K562 (cell line): ENCODE data around the gene ABCB4. TPM values are rescaled to one million over a fixed set of nuclear protein-coding genes. Genes with fewer than 3 reads are reported as not detected.

Source experiments
- ATAC-seq: fragments of 200-7000 bp; cut with Tn5 transposase; 3 replicates; pipeline ENCODE4 v1.9.1; 2020; ENCODE audit warnings: moderate library complexity
- BruUV-seq: library from RNA; stranded (reverse); fragments of 400-500 nt; replicated peaks from 2 replicates; lab custom pipeline; 2021; lab: Mats Ljungman, UMichigan
- CTCF ChIA-PET: fragments of 300-600 bp; formaldehyde crosslinking; extraction: SDS; loops from one replicate; lab custom pipeline; 2021; ENCODE audit warnings: low intra/inter-chr PET ratio; lab: Yijun Ruan, JAX
- POLR2A ChIA-PET: fragments of 300-600, 350-650 bp; sonication (Branson Sonifier 250); formaldehyde crosslinking; extraction: SDS; loops from one replicate; lab custom pipeline; 2021; ENCODE audit warnings: antibody characterized with exemption, inconsistent platforms; lab: Yijun Ruan, JAX
- DNase-seq, 4 experiments: peaks; one replicate each; pipeline versions ENCODE4 v3.0.0 to v3.0.0-alpha.2; 2011 to 2018; ENCODE audit warnings: low spot score in 3 of 4, mixed read lengths in 3 of 4; ENCODE audit errors: extremely low read depth in 1 of 4
- FAIRE-seq: peaks from 2 replicates; lab custom pipeline; 2011; peaks lifted over from hg19 to GRCh38; lab: Jason Lieb, UNC
- H2AFZ ChIP-seq: 2 replicates; pipeline ENCODE4 v1.6.0; 2011; ENCODE audit warnings: low read depth, low read length, control low read depth, inconsistent platforms
- H3K27ac ChIP-seq: fragments of 200-600 bp; 3 replicates; pipeline ENCODE4 v1.8.0; 2011; ENCODE audit warnings: low read depth, mild to moderate bottlenecking, control low read depth, inconsistent platforms, low read length, moderate library complexity, mixed read lengths; ENCODE audit errors: extremely low read depth
- H3K27me3 ChIP-seq, 2 experiments: fragments of 300-600 bp in 1 of 2; 2 replicates in 1 of 2; 3 replicates in 1 of 2; pipeline versions ENCODE4 v1.6.0 to v1.8.0; 2011; ENCODE audit warnings: inconsistent platforms in 2 of 2, low read length in 2 of 2, mild to moderate bottlenecking in 1 of 2, mixed read lengths in 1 of 2, moderate library complexity in 1 of 2; ENCODE audit not compliant: control insufficient read depth in 2 of 2, insufficient read depth in 2 of 2
- H3K36me3 ChIP-seq: fragments of 300-600 bp; 3 replicates; pipeline ENCODE4 v1.8.0; 2011; ENCODE audit warnings: mild to moderate bottlenecking, low read length, inconsistent platforms; ENCODE audit not compliant: control insufficient read depth, insufficient read depth
- H3K4me1 ChIP-seq, 2 experiments: fragments of 200-600 bp in 1 of 2; replicated peaks in 1 of 2; 2 replicates in 1 of 2; 3 replicates in 1 of 2; pipeline versions ENCODE4 v1.5.1 to v1.8.0; 2011; ENCODE audit warnings: inconsistent platforms in 2 of 2, low read length in 2 of 2, mild to moderate bottlenecking in 1 of 2, mixed read lengths in 1 of 2, moderate library complexity in 1 of 2; ENCODE audit not compliant: control insufficient read depth in 2 of 2, insufficient read depth in 2 of 2
- H3K4me2 ChIP-seq: 2 replicates; pipeline ENCODE4 v1.6.1; 2011; ENCODE audit warnings: low read length, control low read depth, inconsistent platforms, mixed read lengths; ENCODE audit not compliant: insufficient read depth
- H3K4me3 ChIP-seq: fragments of 200-600 bp; sonication (generic), shearing (Covaris generic); 2 replicates; pipeline ENCODE4 v1.5.1; 2016; ENCODE audit warnings: control low read depth, inconsistent platforms
- H3K79me2 ChIP-seq: fragments of 200-600 bp; 3 replicates; pipeline ENCODE4 v1.8.0; 2011; ENCODE audit warnings: low read length, inconsistent platforms; ENCODE audit not compliant: control insufficient read depth, insufficient read depth
- H3K9ac ChIP-seq, 2 experiments: 2 replicates each; pipeline versions ENCODE4 v1.6.0 to v1.6.1; 2011; ENCODE audit warnings: low read depth in 2 of 2, low read length in 2 of 2, control low read depth in 1 of 2, inconsistent platforms in 1 of 2, mild to moderate bottlenecking in 1 of 2, mixed read lengths in 1 of 2; ENCODE audit not compliant: insufficient read depth in 1 of 2
- H3K9me1 ChIP-seq: one replicate; pipeline ENCODE4 v1.6.0; 2011; ENCODE audit warnings: inconsistent platforms, mild to moderate bottlenecking, low read length, moderate library complexity; ENCODE audit not compliant: control insufficient read depth, insufficient read depth
- H3K9me3 ChIP-seq: replicated peaks from 2 replicates; pipeline ENCODE4 v1.5.1; 2011; ENCODE audit warnings: low read depth, low read length, inconsistent platforms; ENCODE audit not compliant: control insufficient read depth, insufficient read depth
- H4K20me1 ChIP-seq: replicated peaks from 2 replicates; pipeline ENCODE4 v1.6.1; 2011; ENCODE audit warnings: low read length, inconsistent platforms, mixed read lengths; ENCODE audit not compliant: control insufficient read depth, insufficient read depth
- CBX8 ChIP-seq: fragments of 200-600 bp; sonication (generic); IDR thresholded peaks from 2 replicates; pipeline ENCODE4 v1.6.1; 2012; ENCODE audit warnings: borderline replicate concordance, mixed run types, low read depth, mild to moderate bottlenecking, moderate library complexity, mixed read lengths, low read length, control low read depth, inconsistent platforms; ENCODE audit not compliant: poor library complexity, severe bottlenecking; ENCODE audit errors: extremely low read depth
- EHMT2 ChIP-seq: fragments of 450-650 bp; IDR thresholded peaks from 2 replicates; pipeline ENCODE4 v1.6.1; 2018; ENCODE audit warnings: antibody characterized with exemption
- FOXA3 ChIP-seq, 2 experiments: fragments of 450-650 bp in 1 of 2; sonication (generic) in 1 of 2; formaldehyde crosslinking; IDR thresholded peaks in 1 of 2; conservative IDR thresholded peaks in 1 of 2; 2 replicates each; pipeline versions ENCODE4 v1.4.0 to v1.8.0; 2020 to 2022; ENCODE audit warnings: mild to moderate bottlenecking in 2 of 2, missing genetic modification reagents in 1 of 2
- MCM7 ChIP-seq, 2 experiments: fragments of 450-650 bp; IDR thresholded peaks; 2 replicates each; pipeline ENCODE4 v1.6.1; 2016 to 2018
- MXI1 ChIP-seq: IDR thresholded peaks from 2 replicates; pipeline ENCODE4 v1.6.1; 2011; ENCODE audit warnings: low read depth, mild to moderate bottlenecking, improper control_type of control experiment, low read length
- NR4A1 ChIP-seq, 2 experiments: fragments of 250-450 bp in 1 of 2; fragments of 450-650 bp in 1 of 2; sonication (Bioruptor Pico) in 1 of 2; IDR thresholded peaks; 2 replicates each; pipeline versions ENCODE4 v1.4.0 to v1.6.1; 2016 to 2020; ENCODE audit warnings: mild to moderate bottlenecking in 2 of 2, missing compliant biosample characterization in 1 of 2, missing genetic modification characterization in 1 of 2, moderate library complexity in 1 of 2
- RBM25 ChIP-seq: fragments of 200-400 bp; formaldehyde crosslinking; IDR thresholded peaks from 2 replicates; pipeline ENCODE4 v1.6.1; 2018; ENCODE audit warnings: low read length, low read depth, moderate library complexity; ENCODE audit not compliant: severe bottlenecking
- SMARCA5 ChIP-seq: fragments of 450-650 bp; IDR thresholded peaks from 2 replicates; pipeline ENCODE4 v1.6.1; 2016
- TCFL5 ChIP-seq: fragments of 250-450 bp; sonication (Bioruptor Pico); conservative IDR thresholded peaks from 2 replicates; pipeline ENCODE4 v1.6.1; 2021; ENCODE audit warnings: mild to moderate bottlenecking, moderate library complexity, matching md5 sums
- ZNF134 ChIP-seq: fragments of 250-450 bp; sonication (Bioruptor Pico); conservative IDR thresholded peaks from 2 replicates; pipeline ENCODE4 v1.4.0; 2020
- ZNF146 ChIP-seq: IDR thresholded peaks from one replicate; pipeline ENCODE4 v1.6.1; 2018; ENCODE audit warnings: missing compliant biosample characterization; ENCODE audit not compliant: unreplicated experiment
- WGBS: fragments of 100-300 bp; shearing (Covaris generic); methylation state at CpG from one replicate; pipeline ENCODE4 v1.1.6; 2016; ENCODE audit warnings: low coverage, mixed read lengths; ENCODE audit not compliant: insufficient coverage; ENCODE audit errors: missing lambda C conversion rate; 5-methylcytosine and 5-hydroxymethylcytosine counted together
- in situ Hi-C: fragments of 300-500 bp; cut with MboI; formaldehyde crosslinking; loops from 4 replicates; pipeline ENCODE4 v1.15.0; 2018; ENCODE audit warnings: inconsistent platforms, mixed read lengths
- intact Hi-C: fragments of 100-400 bp; cut with micrococcal nuclease; formaldehyde crosslinking; loops from 2 replicates; pipeline ENCODE4 v1.14.2; 2022
- polyA plus RNA-seq, 8 experiments: library from polyadenylated mRNA; depleted of rRNA in 4 of 8; stranded (reverse) in 5 of 8; unstranded in 3 of 8; fragments of >200 nt; fragmentation: Nextera tagmentation in 2 of 8; fragmentation: Illumina TruSeq in 1 of 8; extraction: Ambion mirVana in 2 of 8; extraction: Trizol in 1 of 8; gene quantifications; 2 replicates each; pipeline versions ENCODE4 v1.2.1 to v1.2.3, GENCODE V29; 2011 to 2014; ENCODE audit warnings: inconsistent platforms in 1 of 8, missing spikeins in 1 of 8
- total RNA-seq, 7 experiments: library from RNA; depleted of rRNA in 6 of 7; stranded (reverse); fragments of >200 nt in 6 of 7; fragmentation: Illumina TruSeq in 2 of 7; extraction: Trizol in 2 of 7; gene quantifications; 2 replicates each; pipeline versions ENCODE4 v1.2.1 to v1.2.3, GENCODE V29; 2011 to 2021; ENCODE audit warnings: low replicate concordance in 1 of 7
- TF ChIP-seq, protein P1 (sequence below): fragments of 250-450 bp; sonication (Bioruptor Pico); IDR thresholded peaks from 2 replicates; pipeline ENCODE4 v1.5.0; 2020; ENCODE audit warnings: mild to moderate bottlenecking

The ABCB4 gene
- total and polyA plus RNA-seq, 9 of the 15 experiments (the other 6 are each of a cell fraction or from before 2014, with no cell fraction given): 0.06 to 0.73 (median 0.40) TPM

DNA sequence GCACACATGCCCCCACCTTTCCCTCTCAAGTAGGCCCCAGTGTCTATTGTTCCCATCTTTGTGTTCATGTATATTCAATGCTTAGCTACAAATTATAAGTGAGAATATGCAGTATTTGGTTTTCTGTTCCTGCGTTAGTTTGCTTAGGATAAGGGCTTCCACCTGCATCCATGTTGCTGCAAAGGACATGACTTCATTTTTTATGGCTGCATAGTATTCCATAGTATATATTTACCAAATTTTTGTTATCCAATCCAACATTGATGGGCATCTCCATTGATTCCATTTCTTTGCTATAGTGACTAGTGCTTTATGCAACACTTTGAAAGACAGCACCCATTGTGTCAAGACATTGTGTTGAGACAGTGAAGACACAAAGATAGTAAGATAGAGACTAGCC lies 19.0 kb upstream of the ABCB4 start:
- no peaks in the 10 kb centered on the region for H3K79me2 ChIP-seq
- no TSS peak for BruUV-seq
- H3K4me1 ChIP-seq: no peaks in the 10 kb centered on the region
- ChIA-PET POLR2A (no interaction called here), CTCF (no interaction called here)
- 0% methylated on average over 1 of the region's 1 CpG for WGBS
- TF ChIP-seq MXI1 (no peak), SMARCA5 (no peak), ZNF146 (CRISPR knock-in tag) (peak; percentile 65), RBM25 (peak; percentile 49)
- no peak overlapping the region for H2AFZ ChIP-seq
- FAIRE-seq: no peak
- ATAC-seq: no peak
- H3K4me3 ChIP-seq: no peak overlapping the region
- no peak overlapping the region for H3K4me2 ChIP-seq
- no peak for DNase-seq
- H3K36me3 ChIP-seq: no peaks in the 10 kb centered on the region
- no peaks in the 10 kb centered on the region for H3K9me1 ChIP-seq
- H4K20me1 ChIP-seq: no peaks in the 10 kb centered on the region
- no peak overlapping the region for H3K27ac ChIP-seq
- no peaks in the 10 kb centered on the region for H3K27me3 ChIP-seq
- H3K9me3 ChIP-seq: no peaks in the 10 kb centered on the region
- intact Hi-C loops (no loop called here), in situ Hi-C loops (no loop called here)
- no peak overlapping the region for H3K9ac ChIP-seq

DNA sequence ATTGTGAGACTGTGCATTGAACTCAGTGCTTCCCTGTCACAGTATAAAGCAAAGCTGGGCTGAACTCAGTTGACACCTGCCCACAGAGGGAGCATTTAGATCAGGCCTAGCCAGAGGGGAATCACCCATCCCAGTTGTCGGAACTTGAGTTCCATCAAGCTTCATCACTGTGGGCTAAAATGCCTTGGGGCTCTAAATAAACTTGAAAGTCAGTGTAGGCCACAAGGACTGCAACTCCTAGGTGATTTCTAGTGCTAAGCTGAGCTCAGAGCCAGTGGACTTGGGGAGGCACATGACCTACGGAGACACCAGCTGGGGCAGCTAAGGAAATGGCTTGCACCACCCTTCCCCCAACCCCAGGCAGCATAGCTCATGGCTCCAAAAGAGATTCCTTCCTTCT lies 7.7 kb upstream of the ABCB4 start:
- ATAC-seq (no peak), FAIRE-seq (no peak), DNase-seq (no peak)
- Histone ChIP-seq H3K4me3 (no peak overlapping the region), H3K9me3 (no peaks in the 10 kb centered on the region), H3K27ac (no peak overlapping the region), H3K9ac (no peak overlapping the region), H4K20me1 (no peaks in the 10 kb centered on the region), H3K4me2 (no peak overlapping the region), H3K79me2 (no peaks in the 10 kb centered on the region), H3K4me1 (no peaks in the 10 kb centered on the region), H3K27me3 (no peaks in the 10 kb centered on the region), H3K9me1 (no peaks in the 10 kb centered on the region), H2AFZ (no peak overlapping the region), H3K36me3 (no peaks in the 10 kb centered on the region)
- in situ Hi-C loops (no loop called here), intact Hi-C loops (no loop called here)
- ChIA-PET CTCF (no interaction called here), POLR2A (no interaction called here)
- 0% methylated on average over 2 of the region's 2 CpGs for WGBS
- no TSS peak for BruUV-seq
- TF ChIP-seq TCFL5 (CRISPR knock-in tag): no peak
- no peak for TF ChIP-seq CBX8
- TF ChIP-seq EHMT2: no peak
- TF ChIP-seq ZNF134 (CRISPR knock-in tag): no peak
- TF ChIP-seq MCM7 (IDR thresholded peaks at IDR 0.05): no peak
- TF ChIP-seq, protein P1, sequence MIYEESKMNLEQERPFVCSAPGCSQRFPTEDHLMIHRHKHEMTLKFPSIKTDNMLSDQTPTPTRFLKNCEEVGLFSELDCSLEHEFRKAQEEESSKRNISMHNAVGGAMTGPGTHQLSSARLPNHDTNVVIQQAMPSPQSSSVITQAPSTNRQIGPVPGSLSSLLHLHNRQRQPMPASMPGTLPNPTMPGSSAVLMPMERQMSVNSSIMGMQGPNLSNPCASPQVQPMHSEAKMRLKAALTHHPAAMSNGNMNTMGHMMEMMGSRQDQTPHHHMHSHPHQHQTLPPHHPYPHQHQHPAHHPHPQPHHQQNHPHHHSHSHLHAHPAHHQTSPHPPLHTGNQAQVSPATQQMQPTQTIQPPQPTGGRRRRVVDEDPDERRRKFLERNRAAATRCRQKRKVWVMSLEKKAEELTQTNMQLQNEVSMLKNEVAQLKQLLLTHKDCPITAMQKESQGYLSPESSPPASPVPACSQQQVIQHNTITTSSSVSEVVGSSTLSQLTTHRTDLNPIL (CRISPR knock-in tag): no peak
- TF ChIP-seq NR4A1 (CRISPR knock-in tag; IDR thresholded peaks at IDR 0.05): no peak
- no peak for TF ChIP-seq NR4A1 (tag; IDR thresholded peaks at IDR 0.05)
- TF ChIP-seq FOXA3 (CRISPR knock-in tag; conservative IDR thresholded peaks at IDR 0.05 in 1 of 2, IDR thresholded peaks at IDR 0.05 in 1 of 2): no peak
